HG03520 (cell line): ENCODE results near the gene USP15.
"Not testable (repeated sequence)": the region's sequence is repeated elsewhere in the genome, so short reads cannot be mapped to it uniquely, and the experiment has no call there.

Experiments used
- ATAC-seq: cut with Tn5 transposase; IDR thresholded peaks from one replicate; pipeline ENCODE4 v1.9.1; 2021; ENCODE audit warnings: mild to moderate bottlenecking, moderate library complexity; ENCODE audit not compliant: unreplicated experiment

The USP15 gene

GRCh38 chr12:62317017-62317416 is 56.8 kb downstream of the USP15 start:
- ATAC-seq = no peak

GRCh38 chr12:62319058-62319457 is 58.9 kb downstream of the USP15 start:
- no peak for ATAC-seq

GRCh38 chr12:62320054-62320453 is 59.9 kb downstream of the USP15 start:
- ATAC-seq = no peak

GRCh38 chr12:62323386-62323785 is 63.2 kb downstream of the USP15 start:
- no peak for ATAC-seq

GRCh38 chr12:62328296-62328921 is 68.2 kb downstream of the USP15 start:
- no peak for ATAC-seq

GRCh38 chr12:62331306-62331705 is 71.1 kb downstream of the USP15 start:
- peak; percentile 65 for ATAC-seq

- no peak for ATAC-seq
These were observed 72.4 kb downstream of the USP15 start for GRCh38 chr12:62332598-62332997.

- ATAC-seq = no peak
These were observed 74.9 kb downstream of the USP15 start for GRCh38 chr12:62335057-62335456.

GRCh38 chr12:62335796-62336195 is 75.6 kb downstream of the USP15 start:
- ATAC-seq = no peak

- not testable (repeated sequence) for ATAC-seq
These were observed 77.4 kb downstream of the USP15 start for GRCh38 chr12:62337643-62338042.

- ATAC-seq = not testable (repeated sequence)
These were observed 82.6 kb downstream of the USP15 start for GRCh38 chr12:62342614-62343303.

GRCh38 chr12:62343304-62344120 is 83.3 kb downstream of the USP15 start:
- not testable (repeated sequence) for ATAC-seq

GRCh38 chr12:62344731-62345556 is 84.7 kb downstream of the USP15 start:
- not testable (repeated sequence) for ATAC-seq

- no peak for ATAC-seq
These were observed 85.5 kb downstream of the USP15 start for GRCh38 chr12:62345667-62346066.

GRCh38 chr12:62346817-62347216 is 86.6 kb downstream of the USP15 start:
- ATAC-seq = no peak

GRCh38 chr12:62347922-62348650 is 87.9 kb downstream of the USP15 start:
- ATAC-seq = no peak

- no peak for ATAC-seq
These were observed 90.3 kb downstream of the USP15 start for GRCh38 chr12:62350554-62350953.

- no peak for ATAC-seq
These were observed 91.1 kb downstream of the USP15 start for GRCh38 chr12:62351326-62351725.

- ATAC-seq = no peak
These were observed 100.8 kb downstream of the USP15 start for GRCh38 chr12:62361048-62361447.

- no peak for ATAC-seq
These were observed 103.3 kb downstream of the USP15 start for GRCh38 chr12:62363506-62363905.
